Head of caudate nucleus (tissue), 42 donors: ENCODE results near the gene CLDN15.
"Not testable (repeated sequence)": the region's sequence is repeated elsewhere in the genome, so short reads cannot be mapped to it uniquely, and the experiment has no call there.

Source experiments
- DNase-seq, 42 donors: peaks; one replicate each; pipeline versions ENCODE4 v3.0.0 to v3.0.0-alpha.2; 2020 to 2021; ENCODE audit warnings: mixed read lengths in 7 of 42
- intact Hi-C: fragments of 100-400 bp; cut with DNase I; formaldehyde crosslinking; loops from one replicate; pipeline ENCODE4 v1.15.0; 2022

CLDN15 gene

GRCh38 chr7:101205901-101206664 is 31.5 kb downstream of the CLDN15 start:
- DNase-seq, result peak in 24 of 42 donors; percentile 7 to 64 (median 36)
- intact Hi-C loops, result no loop called here

- peak in 7 of 42 donors; percentile 14 to 48 (median 31) for DNase-seq
- intact Hi-C loops, result not testable (repeated sequence)
Measured at GRCh38 chr7:101203740-101204738, 33.6 kb downstream of the CLDN15 start.

- intact Hi-C loops, result no loop called here
- no peak for DNase-seq
Measured at GRCh38 chr7:101202603-101202918, 35.0 kb downstream of the CLDN15 start.

GRCh38 chr7:101201695-101202602 is 35.7 kb downstream of the CLDN15 start:
- intact Hi-C loops, result no loop called here
- no peak for DNase-seq

- no peak for DNase-seq
- intact Hi-C loops, result no loop called here
Measured at GRCh38 chr7:101200862-101201599, 36.6 kb downstream of the CLDN15 start, which contains the start of gene MOGAT3. MOGAT3 (minus strand) TSS chr7:101201036; CDS start chr7:101200854, 182 bp downstream.

- intact Hi-C loops, result no loop called here
- no peak for DNase-seq
Measured at GRCh38 chr7:101200504-101200861, 37.1 kb downstream of the CLDN15 start.

- intact Hi-C loops, DNase-seq: not testable (repeated sequence)
Measured at GRCh38 chr7:101199522-101199921, 38.1 kb downstream of the CLDN15 start.

- intact Hi-C loops, result no loop called here
- DNase-seq, result no peak
Measured at GRCh38 chr7:101198476-101198875, 39.1 kb downstream of the CLDN15 start.

- intact Hi-C loops, result no loop called here
- DNase-seq, result no peak
Measured at GRCh38 chr7:101197991-101198390, 39.6 kb downstream of the CLDN15 start.

- DNase-seq, result no peak
- intact Hi-C loops, result no loop called here
Measured at GRCh38 chr7:101195884-101196283, 41.7 kb downstream of the CLDN15 start.

GRCh38 chr7:101189109-101189508 is 48.5 kb downstream of the CLDN15 start:
- intact Hi-C loops, result no loop called here
- no peak for DNase-seq

- intact Hi-C loops, result no loop called here
- DNase-seq, result no peak
Measured at GRCh38 chr7:101186844-101187428, 50.7 kb downstream of the CLDN15 start.

GRCh38 chr7:101186194-101186593 is 51.4 kb downstream of the CLDN15 start:
- no peak for DNase-seq
- intact Hi-C loops, result no loop called here

- intact Hi-C loops, result no loop called here
- peak in 13 of 42 donors; percentile 15 to 67 (median 45) for DNase-seq
Measured at GRCh38 chr7:101185258-101185839, 52.3 kb downstream of the CLDN15 start.
